Hematopoietic multipotent progenitor cell treated with erythropoietin and hydrocortisone succinate and interleukin-3 and kit ligand, for 8 days (in vitro differentiated cells): ENCODE results near the gene SFI1.
A peak's percentile ranks its signal among the peaks of the same experiment; 100 is the strongest.

ENCODE experiments used
- DNase-seq: peaks from one replicate; pipeline ENCODE4 v3.0.0-alpha.2; 2015

Gene SFI1

DNA sequence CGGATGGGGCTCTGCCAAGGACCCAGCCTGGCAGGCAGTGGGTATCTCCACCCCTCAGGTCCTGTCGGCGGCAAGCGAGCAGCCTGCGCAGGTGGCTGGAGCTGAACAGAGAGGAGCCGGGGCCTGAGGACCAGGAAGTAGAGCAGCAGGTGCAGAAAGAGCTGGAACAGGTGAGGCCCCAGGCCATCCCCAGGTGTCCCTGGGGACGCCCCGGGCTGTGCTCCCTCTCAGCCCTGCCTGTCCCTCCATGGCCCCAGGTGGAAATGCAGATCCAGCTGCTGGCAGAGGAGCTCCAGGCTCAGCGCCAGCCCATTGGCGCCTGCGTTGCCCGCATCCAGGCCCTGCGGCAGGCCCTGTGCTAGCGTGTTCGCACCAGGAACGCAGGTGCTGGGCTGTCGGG, 121.7 kb downstream of the SFI1 start:
- no peak for DNase-seq

DNA sequence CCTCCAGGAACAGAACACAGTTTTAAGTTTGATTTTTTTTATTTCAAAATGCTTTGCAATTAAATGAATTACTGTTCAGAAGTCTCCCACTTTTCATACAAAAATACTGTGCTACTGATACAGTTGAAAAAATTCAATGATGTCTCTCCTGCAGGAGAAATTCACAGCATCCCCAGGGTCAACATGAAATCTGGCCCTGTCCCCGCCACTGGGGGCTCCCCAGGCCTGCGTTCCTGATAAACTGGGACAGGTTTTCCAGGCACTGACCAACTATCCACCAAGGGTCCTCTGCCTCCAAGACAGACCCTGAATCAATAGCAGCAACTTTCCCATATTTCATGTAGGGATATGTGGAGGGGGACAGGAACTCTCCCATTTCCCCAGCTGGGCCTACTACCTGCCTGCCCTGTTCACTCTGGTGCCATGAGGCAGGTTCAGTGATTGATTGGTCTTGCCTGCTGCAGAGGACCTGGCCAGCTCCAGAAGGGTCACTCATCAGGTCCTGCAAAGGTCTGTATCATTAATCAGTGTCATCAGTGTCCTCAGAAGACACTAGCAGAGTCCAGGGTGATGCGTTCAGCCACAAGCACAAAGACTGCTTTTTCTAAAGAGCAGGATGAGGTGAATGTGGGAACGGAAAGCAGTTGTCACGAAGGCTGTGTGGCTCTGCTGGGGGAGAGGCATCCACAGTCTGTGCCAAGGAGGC, 122.3 kb downstream of the SFI1 start:
- DNase-seq = no peak

DNA sequence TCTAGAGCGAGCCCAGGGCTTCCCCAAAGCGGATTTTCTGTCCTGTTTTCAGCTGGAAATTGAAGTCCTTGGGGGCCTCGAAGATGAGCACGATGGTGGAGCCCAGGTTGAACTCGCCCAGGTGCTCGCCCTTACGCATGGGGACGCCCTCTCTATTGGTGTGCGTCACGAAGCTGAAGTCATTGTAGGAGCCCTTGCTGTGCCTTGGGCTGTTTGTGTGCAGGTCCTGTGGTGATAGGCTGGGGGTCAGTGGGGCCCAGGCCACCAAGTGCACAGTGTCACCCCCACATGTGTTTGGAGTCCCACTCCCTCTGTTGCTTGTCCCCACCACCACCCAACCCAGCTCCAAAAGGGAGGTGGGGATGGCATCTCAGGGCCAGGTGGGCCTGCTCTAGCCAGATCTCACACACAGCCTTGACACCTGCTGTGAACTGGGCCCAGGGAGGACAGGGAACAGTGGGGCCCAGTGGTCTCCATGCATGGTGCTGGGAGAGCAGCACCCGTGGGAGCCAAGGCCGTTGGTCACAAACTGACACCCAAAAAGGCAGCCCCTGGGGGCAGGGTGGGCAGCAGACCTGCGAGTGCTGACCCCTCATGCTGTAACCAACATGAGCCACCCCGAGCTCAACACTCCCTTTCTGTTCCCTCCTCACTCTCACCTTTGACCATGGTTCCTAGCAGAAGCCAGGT, 123.4 kb downstream of the SFI1 start:
- DNase-seq = no peak

DNA sequence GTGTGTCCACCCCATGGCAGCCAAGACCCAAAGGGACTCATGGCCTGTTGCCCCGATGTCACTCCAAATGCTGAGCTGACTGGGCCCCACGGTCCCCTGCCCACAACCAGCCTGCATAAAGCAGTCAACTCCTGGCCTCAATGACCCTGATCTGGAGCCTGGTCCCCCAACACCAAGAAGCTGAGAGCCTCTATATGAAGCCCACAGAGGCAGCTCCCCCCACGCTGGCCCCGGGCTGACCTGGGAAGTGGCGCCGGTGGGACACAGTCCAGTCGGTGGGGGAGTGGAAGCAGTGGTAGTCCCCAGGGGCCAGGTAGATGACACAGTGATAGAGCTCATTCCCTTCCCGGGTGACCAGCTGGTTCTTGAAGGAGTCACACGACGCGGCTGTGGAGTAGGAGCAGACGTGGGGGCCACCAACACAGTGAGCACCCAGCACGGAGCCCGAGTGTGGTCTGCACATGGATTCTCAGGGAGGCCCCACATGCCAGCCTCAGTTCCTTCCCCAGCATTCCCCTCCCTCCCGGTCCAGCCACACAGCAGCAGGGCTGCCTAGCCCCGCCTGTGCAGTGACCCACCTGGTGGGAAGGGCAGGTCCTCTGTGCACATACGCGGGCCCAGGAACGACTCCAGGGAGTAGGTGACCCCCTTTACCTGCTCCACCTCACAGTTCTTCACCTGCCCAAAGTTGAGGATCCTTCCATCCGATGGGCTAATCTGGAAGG, 124.6 kb downstream of the SFI1 start:
- no peak for DNase-seq

DNA sequence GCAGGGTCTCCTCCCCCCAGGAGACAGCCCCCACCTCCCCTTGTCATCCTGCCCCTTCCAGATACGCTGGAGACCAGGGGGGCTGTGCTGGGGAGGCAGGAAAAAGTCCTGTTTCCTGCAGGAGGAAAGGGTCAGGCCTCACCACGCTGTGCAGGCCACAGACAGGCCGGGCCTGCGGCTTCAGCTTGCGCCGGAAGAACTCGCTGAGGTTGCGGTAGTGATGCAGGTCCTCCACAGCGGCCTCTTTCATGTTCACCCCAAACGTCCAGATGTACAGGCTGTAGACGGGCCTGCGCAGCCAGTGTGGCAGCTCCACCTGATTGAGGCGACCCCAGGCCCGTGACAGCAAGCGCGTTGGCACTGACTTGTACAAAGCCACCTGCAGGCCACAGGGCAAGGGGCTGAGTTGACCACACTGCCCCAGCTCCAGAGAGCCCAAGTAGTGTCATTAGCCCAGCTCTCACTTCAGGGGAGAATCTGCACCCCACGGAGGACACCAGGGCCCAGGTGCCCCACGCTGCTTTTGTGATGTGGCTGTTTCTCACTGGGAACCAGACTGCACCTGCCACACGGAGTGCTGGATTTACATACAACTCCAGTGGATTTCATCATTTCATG, 125.3 kb downstream of the SFI1 start:
- DNase-seq = no peak

DNA sequence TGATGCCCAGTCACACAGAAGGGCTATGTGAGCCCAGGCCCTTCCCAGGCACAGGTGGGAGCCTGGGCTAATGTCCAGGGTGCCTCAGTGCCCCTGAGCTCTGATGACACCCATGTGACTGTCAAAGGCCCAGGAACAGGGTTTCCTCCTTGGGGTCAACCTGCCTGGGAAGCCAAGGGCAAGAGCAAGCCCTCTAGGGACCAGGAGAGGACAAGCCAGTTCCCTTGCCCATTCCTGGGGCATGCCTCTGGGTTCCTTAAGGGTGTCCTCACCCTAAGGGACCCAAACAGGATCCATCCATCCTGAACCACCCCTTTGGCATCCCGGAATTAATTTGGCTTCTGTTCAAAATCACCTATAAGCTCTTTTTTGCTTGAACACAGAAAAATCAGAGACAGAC, 126.6 kb downstream of the SFI1 start:
- no peak for DNase-seq

DNA sequence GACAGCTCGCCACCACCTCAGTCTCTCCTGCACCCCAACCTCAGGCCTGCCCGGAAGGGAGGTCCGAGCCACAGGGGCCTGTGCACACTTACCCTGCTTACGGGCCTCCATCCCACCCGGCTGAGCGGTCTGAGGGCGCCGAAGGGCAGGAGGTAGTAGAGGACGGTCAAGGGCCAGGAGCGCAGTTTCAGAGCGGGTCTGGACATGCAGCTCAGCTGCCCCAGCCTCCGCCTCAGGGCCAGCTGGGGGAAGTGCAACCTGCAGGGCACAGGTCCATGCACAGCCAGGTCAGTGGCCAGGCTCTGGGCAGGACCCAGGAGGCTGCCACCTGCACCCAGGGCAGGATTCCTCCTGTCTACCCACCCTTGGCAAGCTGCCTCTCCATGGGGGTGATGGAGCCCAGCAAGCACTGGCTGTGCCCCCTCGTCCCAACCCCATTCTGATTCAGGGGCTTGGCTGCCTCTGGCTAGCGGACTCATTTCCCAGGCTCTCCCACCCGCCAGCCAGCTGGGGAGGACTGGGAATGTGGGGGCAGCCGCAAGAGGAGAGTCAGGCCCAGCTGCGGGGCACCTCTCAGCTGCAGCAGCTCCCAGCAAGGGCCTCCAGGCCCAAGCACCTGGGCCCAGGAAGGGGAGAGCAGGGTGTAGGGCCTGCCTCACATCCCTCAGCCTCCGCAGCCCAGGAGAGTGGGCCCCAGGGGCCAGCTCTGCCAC, 127.4 kb downstream of the SFI1 start:
- no peak for DNase-seq

DNA sequence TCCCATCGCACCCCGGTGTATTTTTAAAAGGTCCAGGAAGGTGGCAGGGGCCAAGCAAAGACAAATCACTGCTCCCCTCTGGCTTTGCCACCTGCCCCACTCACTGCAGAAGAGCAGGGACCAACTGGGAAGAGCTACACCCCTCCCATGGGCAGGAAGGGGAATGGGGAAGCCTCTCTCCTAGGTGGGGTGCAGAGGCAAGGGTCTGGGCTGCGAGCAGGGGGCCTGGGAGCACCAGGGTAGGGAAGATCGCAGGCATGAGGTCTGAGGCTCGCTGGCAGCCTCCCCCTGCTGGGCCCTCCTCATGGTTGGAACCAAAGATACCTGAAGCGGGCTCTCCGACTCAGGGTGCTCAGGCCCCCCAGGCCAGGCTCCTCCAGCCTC, 128.9 kb downstream of the SFI1 start:
- DNase-seq = no peak

DNA sequence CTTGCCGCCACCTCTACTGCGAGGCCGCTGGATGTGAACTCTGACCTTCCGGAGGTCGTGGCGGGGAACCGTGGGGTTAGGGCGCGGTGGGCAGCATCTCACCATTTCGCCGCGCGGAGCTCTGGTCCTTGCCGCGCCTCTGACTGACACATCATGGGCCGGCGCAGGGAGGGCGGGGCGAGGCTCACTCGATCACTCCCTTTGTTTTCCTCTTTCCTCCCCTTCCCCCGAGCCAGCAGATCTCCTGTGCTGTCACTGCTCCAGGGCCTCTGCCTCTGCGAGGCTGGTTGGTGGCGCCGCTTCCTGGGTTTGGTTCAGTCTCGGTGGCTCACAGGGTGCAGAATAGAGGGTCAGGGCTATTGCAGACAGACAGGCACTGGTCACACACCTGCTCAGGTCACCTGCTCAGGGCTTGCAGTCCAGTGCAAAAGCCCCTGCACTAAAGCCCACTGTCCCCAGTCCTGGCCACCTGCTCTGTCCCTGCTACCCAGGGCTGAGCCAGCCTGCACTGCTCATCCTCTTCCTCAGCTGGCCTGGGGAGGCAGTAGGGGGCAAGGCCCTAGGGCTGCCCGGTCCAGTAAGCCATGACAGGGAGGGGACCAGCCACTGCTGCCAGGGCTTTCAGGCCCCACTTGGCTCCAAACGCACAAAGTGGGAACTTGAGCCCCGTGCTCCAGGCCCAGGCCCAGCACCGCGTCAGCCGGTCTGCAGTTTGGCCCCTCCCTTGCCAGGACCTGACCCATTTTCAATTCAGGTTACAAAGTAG, 129.5 kb downstream of the SFI1 start:
- peak; percentile 70 for DNase-seq

DNA sequence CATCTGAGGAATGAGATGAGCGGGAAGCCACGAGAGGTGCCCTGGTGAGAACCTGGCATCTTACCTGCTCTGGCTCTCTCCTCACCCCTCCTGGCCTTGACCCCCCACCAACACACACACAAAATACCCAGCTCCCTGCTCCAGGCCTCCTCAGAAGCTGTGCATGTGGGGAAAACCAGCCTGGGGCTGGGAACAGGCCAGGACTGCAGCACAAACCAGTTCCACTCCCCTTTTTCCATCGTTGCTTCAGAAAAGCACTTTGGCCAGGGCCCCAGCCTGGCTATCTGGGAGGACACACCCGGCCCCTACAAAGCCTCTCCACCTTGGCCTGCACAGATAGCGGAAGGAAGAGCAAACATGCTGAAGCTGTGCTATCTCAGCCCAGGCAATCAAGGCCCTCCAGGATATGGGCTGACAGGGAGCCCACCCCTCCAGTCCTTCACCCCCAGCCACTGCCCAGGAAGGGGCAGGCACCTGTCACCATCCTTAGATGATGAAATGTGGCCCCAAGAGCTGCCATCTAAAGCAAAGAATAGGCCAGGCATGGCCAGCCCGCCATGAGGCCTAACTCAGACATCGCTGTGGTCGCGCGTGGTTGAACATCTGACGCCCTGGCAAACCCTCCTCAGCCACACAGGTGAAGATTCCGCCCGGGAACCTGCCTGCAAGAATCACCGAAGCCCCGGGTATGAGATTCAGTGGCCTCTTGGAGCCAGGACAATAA, 130.3 kb downstream of the SFI1 start:
- peak; percentile 98 for DNase-seq

DNA sequence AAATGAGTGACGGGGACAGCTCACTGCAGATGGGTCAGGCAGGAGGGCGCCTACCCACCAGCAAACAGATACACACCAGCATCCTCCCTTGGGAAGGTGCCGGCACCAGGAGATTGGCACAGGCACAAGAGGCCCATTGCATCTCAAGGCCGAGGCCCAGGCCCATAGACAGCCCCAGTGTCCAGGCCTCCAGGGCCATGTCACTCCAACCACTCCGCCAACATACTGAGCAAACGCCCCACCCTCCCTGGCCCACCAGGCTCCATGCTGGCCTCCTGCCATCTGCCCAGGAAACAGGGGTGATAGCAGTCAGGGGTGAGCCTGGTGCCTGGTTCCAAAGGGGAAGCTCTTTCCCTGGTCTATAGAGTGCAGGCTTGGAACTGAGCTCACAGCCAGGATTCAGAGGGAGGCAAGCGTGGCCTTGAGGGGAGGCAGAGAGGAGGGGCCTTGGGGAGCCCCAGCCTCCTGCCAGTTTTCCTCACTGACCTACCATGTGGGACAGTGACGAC, 130.9 kb downstream of the SFI1 start:
- peak; percentile 88 for DNase-seq

DNA sequence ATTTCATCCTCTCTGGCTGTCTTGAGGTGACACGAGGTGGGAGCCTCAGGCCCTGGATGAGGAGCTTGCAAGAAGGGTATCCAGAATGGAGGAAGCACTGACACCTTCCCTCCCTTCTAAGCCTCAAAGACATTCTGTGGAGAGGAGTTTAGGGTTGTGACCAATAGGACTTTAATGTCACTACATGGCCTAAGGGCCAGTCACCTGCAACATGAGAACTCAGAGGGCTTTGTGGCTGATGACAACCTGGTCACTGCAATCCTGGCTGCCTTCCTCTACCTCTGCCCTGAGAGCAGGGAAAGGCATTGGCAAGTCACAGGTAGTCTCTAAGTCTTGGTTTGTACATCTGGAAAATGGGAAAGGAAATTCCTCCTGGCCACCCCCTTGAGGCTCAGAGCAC, 132.0 kb downstream of the SFI1 start:
- peak; percentile 25 for DNase-seq

DNA sequence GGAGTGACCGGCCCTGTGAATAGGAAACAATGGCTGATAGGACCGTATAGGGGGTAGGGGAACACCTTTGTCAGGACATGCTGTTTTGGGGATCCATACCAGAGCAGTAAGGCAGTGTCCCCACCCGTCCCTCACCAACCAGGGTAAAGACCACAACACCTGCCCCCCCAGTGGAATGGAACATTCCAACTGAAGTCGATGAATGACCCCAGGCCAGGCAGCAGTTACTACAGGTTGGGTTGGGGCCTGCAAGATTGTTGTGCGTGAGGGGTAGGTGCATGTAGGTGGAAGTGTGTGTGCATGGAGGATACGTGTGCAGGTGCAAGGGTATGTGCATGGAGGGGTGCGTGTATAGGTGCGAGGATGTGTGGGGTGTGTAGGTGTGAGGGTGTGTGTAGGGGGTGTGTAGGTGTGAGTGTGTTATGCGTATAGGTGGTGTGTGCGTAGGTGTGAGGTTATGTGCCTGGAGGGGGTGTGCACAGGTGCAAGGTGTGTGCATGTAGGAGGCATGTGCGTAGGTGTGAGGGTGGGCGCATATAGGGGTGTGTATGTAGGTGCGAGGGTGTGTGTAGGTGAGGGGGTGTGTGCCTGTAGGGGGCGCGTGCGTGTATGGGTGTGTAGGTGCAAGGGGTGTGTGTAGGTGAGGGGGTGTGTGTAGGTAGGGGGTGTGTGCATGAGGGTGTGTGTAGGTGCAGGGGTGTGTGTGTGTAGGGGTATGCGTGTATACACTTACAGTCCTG, 132.8 kb downstream of the SFI1 start:
- DNase-seq = peak; percentile 29

DNA sequence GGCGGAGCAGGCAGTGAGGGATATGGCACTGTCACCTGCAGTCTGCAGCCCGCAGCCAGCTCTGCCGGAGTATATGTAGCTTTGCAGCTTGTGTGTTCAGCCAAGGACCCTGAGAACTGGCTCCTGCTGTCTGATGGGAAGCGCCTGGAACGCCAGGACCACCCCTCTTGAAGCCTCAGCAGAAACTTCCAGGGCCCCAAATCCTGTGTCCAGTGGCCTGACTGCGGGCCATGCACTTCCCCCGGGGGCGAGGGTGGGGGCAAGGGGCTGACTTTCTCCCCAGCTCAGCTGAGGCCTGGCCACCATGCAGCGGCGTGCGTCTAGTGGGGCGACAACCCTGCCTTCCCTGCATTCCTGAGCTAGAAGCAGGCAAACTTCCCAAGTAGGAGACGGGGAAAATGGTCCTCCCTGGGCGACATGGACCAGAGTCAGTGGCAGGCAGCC, 133.4 kb downstream of the SFI1 start:
- DNase-seq = no peak

DNA sequence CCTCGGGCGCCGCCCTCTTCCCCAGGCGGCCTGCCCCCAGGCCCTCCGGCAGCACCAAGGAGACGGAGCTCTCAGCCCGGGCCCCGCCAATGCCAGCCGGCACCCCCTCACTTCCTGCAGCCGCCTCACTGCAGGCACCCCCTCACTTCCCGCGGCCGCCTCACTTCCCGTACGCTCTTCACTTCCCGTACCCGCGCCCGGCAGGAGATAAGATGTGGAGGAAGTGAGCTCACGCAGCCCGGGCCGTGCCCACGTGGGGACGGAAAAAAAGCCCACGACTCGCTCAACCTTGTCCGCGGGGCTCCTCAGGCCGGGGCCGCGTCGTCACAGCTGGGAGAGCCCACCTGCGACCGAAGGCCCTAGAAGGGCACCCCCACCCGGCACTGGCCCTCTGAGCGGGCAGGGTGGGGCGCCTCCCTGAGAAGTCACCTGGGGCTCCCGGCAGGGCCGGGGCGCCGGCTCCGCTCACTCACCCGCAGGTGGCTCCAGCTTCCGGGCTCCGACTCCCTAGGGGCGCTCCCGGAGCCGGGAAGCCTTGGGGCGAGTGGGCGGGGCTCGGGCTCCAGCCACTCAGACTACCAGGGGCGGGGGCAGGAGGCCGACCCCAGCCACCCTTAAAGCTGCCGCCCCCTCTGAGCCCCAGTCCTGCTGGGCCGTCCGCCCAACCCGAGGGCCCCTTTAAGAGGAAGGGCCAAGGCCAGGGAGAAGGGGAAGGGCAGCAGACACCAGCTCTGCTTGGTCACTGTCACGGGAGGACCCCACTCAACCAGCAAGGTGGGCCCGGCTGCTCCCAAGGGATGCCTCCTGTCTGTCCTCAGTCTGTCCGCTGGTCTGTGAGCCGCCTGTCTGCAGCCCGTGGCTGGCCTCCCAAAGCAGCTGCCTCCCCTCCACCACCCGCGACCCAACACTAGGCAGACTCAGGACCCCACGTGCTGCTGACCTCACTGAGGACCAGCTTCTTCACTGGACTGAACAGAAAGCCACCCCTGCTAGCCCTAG, 134.3 kb downstream of the SFI1 start:
- peak; percentile 88 for DNase-seq

DNA sequence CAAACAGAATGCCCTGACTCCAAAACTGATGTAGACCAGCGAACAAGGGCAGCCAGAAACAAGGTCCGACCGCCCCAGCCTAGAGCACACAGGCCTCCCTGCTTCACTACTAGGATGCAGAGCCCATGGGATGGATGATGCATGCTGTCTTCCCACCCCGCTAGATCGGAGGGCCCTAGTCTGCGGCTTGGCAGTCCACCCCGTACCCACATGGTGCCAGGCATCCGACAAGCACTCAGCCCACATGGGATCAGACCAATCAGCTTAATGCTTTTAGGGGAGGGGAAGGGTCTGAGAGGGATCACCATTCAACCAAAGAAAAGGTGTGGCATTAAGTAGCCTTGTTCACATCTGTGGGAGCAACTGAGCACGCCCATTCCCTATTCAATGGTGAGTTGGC, 135.1 kb downstream of the SFI1 start:
- DNase-seq = peak; percentile 67

DNA sequence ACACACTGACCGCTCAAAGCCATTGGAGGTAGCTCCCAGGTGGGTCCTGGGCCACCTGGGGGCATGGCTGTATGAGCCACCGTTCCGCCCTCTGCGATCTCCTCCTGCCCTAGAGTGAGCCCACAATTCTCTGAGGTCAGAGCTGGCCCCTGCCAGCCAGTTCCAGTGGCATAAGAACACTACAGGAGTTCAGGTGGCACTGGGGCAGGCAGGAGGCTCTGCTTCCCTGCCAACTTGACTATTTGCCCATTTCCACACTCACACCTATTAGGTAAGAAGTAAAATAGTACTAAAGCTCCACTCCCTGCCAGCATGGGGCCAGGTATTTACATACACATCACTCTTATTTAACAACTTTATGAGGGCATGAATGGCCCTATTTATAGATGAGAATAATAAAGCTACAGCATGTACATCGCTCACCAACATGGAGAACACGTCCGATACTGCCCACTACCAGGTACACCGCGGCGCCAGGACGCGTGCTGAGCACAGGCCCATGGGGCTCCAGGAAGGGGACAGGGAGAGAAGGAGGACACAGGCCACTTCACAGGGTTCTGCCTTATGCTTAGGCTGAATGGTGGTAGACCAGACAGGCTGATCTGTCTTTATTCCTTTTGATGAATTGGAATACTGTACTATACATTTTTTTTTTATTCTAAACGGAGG, 139.4 kb downstream of the SFI1 start:
- DNase-seq = no peak

DNA sequence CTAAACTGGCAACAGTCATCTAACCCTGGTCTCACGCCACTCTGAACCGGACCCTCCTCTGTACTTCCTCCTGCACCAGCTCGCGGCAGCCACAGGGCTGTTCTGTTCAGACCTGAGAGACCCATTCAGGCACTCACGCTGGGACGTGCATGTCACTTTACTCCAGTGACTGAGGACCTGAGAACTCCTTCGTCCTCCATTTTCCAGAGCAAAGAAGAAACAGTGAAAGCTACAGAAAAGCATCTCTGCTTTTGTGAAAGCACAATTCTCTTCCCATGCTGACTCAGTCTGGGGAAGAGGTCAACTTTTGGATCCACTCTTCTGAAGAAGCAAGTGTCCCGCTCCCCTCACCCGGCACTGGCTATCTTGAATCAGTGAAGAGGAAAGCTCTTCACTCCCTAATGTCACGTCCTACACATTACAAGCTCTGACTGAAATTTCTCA, 141.1 kb downstream of the SFI1 start:
- DNase-seq = peak; percentile 83
